ENCODE results near the gene RNF144A. TPM values are rescaled to one million over a fixed set of nuclear protein-coding genes. Genes with fewer than 3 reads are reported as not detected.
A peak's percentile ranks its signal among the peaks of the same experiment; 100 is the strongest.

The RNF144A gene
- total and polyA plus RNA-seq, 2 of the 13 experiments (the other 11 are each of a cell fraction or from before 2014, with no cell fraction given) = 13.9 to 16.5 TPM

DNA sequence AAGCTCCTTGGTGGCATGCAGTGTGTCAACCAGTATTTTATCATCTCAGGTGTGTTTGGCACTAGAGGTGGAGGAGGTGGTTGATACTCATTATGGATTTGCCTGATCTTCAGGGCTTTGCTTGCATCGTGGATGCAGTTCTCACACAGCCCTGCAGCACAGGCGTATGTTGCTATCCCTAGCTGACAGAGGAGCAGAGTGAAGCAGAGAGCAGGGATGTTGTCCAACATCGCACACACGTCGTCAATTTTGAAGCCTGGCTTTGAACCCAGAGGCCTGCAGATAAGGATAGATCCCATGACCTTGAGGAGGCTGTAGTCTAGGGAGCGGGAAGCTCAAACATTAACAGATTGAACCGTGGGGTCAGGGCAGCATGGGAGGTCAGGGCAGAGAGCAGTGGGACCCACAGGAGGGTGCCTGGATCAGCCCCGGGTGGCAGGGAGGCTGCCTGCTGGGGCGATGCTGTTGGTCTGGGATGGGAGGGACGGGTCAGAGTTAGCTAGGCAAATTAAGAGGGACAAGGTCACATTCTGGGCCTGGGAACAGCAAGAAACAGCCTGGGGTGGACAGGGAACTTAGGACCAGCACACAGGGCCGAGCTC, 4.2 kb downstream of the RNF144A start (continued):
- TF ChIP-seq, protein P1, sequence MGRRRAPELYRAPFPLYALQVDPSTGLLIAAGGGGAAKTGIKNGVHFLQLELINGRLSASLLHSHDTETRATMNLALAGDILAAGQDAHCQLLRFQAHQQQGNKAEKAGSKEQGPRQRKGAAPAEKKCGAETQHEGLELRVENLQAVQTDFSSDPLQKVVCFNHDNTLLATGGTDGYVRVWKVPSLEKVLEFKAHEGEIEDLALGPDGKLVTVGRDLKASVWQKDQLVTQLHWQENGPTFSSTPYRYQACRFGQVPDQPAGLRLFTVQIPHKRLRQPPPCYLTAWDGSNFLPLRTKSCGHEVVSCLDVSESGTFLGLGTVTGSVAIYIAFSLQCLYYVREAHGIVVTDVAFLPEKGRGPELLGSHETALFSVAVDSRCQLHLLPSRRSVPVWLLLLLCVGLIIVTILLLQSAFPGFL (CRISPR knock-in tag; IDR thresholded peaks at IDR 0.05) = no peak
- TF ChIP-seq TCF12 (IDR thresholded peaks at IDR 0.05) (no peak), TCF12 (CRISPR knock-in tag; IDR thresholded peaks at IDR 0.05) (peak; percentile 66; the same call in 1 of the 2 replicates), ZNF550 (CRISPR knock-in tag; IDR thresholded peaks at IDR 0.05; ENCODE audit: borderline replicate concordance) (no peak), KMT2B (CRISPR knock-in tag; IDR thresholded peaks at IDR 0.05) (0 out of 2 replicates have a peak, but pooled peaks have one; percentile 23), ZNF761 (CRISPR knock-in tag; conservative IDR thresholded peaks at IDR 0.05) (peak; percentile 52; the same call in 1 of the 2 replicates), NR1H2 (CRISPR knock-in tag; IDR thresholded peaks at IDR 0.05; ENCODE audit: borderline replicate concordance, low read depth) (no peak), ZNF652 (CRISPR knock-in tag; IDR thresholded peaks at IDR 0.05; ENCODE audit: borderline replicate concordance, low read depth) (no peak), MED13 (CRISPR knock-in tag; IDR thresholded peaks at IDR 0.05) (no peak), NRL (CRISPR knock-in tag; IDR thresholded peaks at IDR 0.05; ENCODE audit: borderline replicate concordance) (0 out of 2 replicates have a peak, but pooled peaks have one; percentile 62), SATB2 (CRISPR knock-in tag; IDR thresholded peaks at IDR 0.05) (no peak), ZBTB8A (CRISPR knock-in tag; IDR thresholded peaks at IDR 0.05; ENCODE audit: borderline replicate concordance, low read depth) (no peak), ZNF607 (CRISPR knock-in tag; IDR thresholded peaks at IDR 0.05; ENCODE audit: borderline replicate concordance) (peak; percentile 81; the same call in 1 of the 2 replicates), EEA1 (CRISPR knock-in tag; IDR thresholded peaks at IDR 0.05; ENCODE audit: borderline replicate concordance) (no peak), RARG (CRISPR knock-in tag; IDR thresholded peaks at IDR 0.05; ENCODE audit: low read depth) (no peak)
- TF ChIP-seq, protein P2, sequence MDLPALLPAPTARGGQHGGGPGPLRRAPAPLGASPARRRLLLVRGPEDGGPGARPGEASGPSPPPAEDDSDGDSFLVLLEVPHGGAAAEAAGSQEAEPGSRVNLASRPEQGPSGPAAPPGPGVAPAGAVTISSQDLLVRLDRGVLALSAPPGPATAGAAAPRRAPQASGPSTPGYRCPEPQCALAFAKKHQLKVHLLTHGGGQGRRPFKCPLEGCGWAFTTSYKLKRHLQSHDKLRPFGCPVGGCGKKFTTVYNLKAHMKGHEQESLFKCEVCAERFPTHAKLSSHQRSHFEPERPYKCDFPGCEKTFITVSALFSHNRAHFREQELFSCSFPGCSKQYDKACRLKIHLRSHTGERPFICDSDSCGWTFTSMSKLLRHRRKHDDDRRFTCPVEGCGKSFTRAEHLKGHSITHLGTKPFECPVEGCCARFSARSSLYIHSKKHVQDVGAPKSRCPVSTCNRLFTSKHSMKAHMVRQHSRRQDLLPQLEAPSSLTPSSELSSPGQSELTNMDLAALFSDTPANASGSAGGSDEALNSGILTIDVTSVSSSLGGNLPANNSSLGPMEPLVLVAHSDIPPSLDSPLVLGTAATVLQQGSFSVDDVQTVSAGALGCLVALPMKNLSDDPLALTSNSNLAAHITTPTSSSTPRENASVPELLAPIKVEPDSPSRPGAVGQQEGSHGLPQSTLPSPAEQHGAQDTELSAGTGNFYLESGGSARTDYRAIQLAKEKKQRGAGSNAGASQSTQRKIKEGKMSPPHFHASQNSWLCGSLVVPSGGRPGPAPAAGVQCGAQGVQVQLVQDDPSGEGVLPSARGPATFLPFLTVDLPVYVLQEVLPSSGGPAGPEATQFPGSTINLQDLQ (CRISPR knock-in tag; IDR thresholded peaks at IDR 0.05) = 0 out of 2 replicates have a peak, but pooled peaks have one; percentile 15
- TF ChIP-seq, protein P3, sequence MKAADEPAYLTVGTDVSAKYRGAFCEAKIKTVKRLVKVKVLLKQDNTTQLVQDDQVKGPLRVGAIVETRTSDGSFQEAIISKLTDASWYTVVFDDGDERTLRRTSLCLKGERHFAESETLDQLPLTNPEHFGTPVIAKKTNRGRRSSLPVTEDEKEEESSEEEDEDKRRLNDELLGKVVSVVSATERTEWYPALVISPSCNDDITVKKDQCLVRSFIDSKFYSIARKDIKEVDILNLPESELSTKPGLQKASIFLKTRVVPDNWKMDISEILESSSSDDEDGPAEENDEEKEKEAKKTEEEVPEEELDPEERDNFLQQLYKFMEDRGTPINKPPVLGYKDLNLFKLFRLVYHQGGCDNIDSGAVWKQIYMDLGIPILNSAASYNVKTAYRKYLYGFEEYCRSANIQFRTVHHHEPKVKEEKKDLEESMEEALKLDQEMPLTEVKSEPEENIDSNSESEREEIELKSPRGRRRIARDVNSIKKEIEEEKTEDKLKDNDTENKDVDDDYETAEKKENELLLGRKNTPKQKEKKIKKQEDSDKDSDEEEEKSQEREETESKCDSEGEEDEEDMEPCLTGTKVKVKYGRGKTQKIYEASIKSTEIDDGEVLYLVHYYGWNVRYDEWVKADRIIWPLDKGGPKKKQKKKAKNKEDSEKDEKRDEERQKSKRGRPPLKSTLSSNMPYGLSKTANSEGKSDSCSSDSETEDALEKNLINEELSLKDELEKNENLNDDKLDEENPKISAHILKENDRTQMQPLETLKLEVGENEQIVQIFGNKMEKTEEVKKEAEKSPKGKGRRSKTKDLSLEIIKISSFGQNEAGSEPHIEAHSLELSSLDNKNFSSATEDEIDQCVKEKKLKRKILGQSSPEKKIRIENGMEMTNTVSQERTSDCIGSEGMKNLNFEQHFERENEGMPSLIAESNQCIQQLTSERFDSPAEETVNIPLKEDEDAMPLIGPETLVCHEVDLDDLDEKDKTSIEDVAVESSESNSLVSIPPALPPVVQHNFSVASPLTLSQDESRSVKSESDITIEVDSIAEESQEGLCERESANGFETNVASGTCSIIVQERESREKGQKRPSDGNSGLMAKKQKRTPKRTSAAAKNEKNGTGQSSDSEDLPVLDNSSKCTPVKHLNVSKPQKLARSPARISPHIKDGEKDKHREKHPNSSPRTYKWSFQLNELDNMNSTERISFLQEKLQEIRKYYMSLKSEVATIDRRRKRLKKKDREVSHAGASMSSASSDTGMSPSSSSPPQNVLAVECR (CRISPR knock-in tag; IDR thresholded peaks at IDR 0.05; ENCODE audit: borderline replicate concordance) = peak; percentile 67; the same call in 1 of the 2 replicates
- TF ChIP-seq, protein P4, sequence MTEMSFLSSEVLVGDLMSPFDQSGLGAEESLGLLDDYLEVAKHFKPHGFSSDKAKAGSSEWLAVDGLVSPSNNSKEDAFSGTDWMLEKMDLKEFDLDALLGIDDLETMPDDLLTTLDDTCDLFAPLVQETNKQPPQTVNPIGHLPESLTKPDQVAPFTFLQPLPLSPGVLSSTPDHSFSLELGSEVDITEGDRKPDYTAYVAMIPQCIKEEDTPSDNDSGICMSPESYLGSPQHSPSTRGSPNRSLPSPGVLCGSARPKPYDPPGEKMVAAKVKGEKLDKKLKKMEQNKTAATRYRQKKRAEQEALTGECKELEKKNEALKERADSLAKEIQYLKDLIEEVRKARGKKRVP (CRISPR knock-in tag; IDR thresholded peaks at IDR 0.05) = peak in 1 of 2 experiments; percentile 56; a peak in 2 of 4 replicates

All from HepG2 (cell line).